Lower leg skin (tissue), 3 donors: ENCODE measurements around the gene TRMT11.

Experiments
- CTCF ChIP-seq, 3 donors: fragments of 450-650 bp; IDR thresholded peaks; one replicate each; pipeline ENCODE4 v1.5.1; 2016; ENCODE audit warnings: antibody characterized with exemption in 3 of 3, mild to moderate bottlenecking in 3 of 3, moderate library complexity in 2 of 3
- POLR2A ChIP-seq, 2 donors: fragments of 450-650 bp; IDR thresholded peaks; one replicate each; pipeline ENCODE4 v1.6.1; 2016 to 2017; ENCODE audit warnings: antibody characterized with exemption in 2 of 2, mild to moderate bottlenecking in 1 of 2, moderate library complexity in 1 of 2

DNA sequence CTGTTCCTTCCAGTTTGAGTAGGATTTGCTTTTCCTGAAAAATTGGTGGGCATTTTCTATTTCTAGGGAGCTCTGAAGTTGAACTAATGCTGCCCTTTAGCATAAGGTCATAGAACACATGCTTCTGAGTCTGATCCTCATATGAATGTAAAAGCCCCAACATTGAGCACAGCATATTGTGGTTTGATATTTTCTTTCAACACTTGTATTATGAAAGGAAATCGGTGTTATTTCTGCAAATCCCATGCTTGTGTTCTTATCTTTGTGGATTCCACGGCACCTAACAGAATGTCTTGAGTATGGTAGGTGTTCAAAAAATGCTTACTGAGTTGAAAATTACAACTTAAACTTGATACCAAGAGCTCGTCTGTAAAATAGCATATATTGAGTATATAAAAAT is 85.8 kb downstream of the TRMT11 start:
- TF ChIP-seq CTCF (IDR thresholded peaks at IDR 0.05) (no peak), POLR2A (IDR thresholded peaks at IDR 0.05) (no peak)
